Keratinocyte (primary cell): ENCODE results near the gene SAMD4A. TPM values are rescaled to one million over a fixed set of nuclear protein-coding genes. Genes with fewer than 3 reads are reported as not detected.

Experiments used
- DNase-seq: peaks from one replicate; pipeline ENCODE4 v3.0.0-alpha.2; 2011; ENCODE audit warnings: low read depth, missing footprints, low spot score
- FAIRE-seq: peaks from 2 replicates; lab custom pipeline; 2011; peaks lifted over from hg19 to GRCh38; lab: Jason Lieb, UNC
- H2AFZ ChIP-seq: 2 replicates; pipeline ENCODE4 v1.6.0; 2012; ENCODE audit warnings: low read length, control low read depth, inconsistent platforms; ENCODE audit not compliant: control insufficient read depth
- H3K27ac ChIP-seq: 2 replicates; pipeline ENCODE4 v1.5.1; 2011; ENCODE audit warnings: low read length; ENCODE audit not compliant: control insufficient read depth, insufficient read depth
- H3K27me3 ChIP-seq: 3 replicates; pipeline ENCODE4 v1.6.0; 2011; ENCODE audit warnings: low read length; ENCODE audit not compliant: control insufficient read depth, insufficient read depth; ENCODE audit errors: extremely low read depth
- H3K36me3 ChIP-seq, 2 experiments: 2 replicates in 1 of 2; 3 replicates in 1 of 2; pipeline ENCODE4 v1.5.1; 2011; ENCODE audit warnings: low read length in 2 of 2, mild to moderate bottlenecking in 1 of 2; ENCODE audit not compliant: control insufficient read depth in 2 of 2, insufficient read depth in 2 of 2; ENCODE audit errors: extremely low read depth in 1 of 2
- H3K4me1 ChIP-seq: 3 replicates; pipeline ENCODE4 v1.5.1; 2011; ENCODE audit warnings: low read length; ENCODE audit not compliant: control insufficient read depth, insufficient read depth; ENCODE audit errors: extremely low read depth
- H3K4me2 ChIP-seq: 3 replicates; pipeline ENCODE4 v1.6.0; 2011; ENCODE audit warnings: low read depth, low read length; ENCODE audit not compliant: control insufficient read depth, insufficient read depth; ENCODE audit errors: extremely low read depth
- H3K4me3 ChIP-seq, 3 experiments: fragments of 200-600 bp in 1 of 3; sonication (generic) in 1 of 3; 2 replicates in 2 of 3; 3 replicates in 1 of 3; pipeline ENCODE4 v1.5.1; 2011 to 2016; ENCODE audit warnings: low read length in 3 of 3, mild to moderate bottlenecking in 3 of 3, control low read depth in 2 of 3, inconsistent platforms in 1 of 3, low read depth in 1 of 3, mixed read lengths in 1 of 3, mixed run types in 1 of 3, moderate library complexity in 1 of 3; ENCODE audit not compliant: control insufficient read depth in 2 of 3, insufficient read depth in 2 of 3; ENCODE audit errors: extremely low read depth in 1 of 3
- H3K79me2 ChIP-seq: 2 replicates; pipeline ENCODE4 v1.6.0; 2012; ENCODE audit warnings: low read length; ENCODE audit not compliant: control insufficient read depth, insufficient read depth
- H3K9ac ChIP-seq: 3 replicates; pipeline ENCODE4 v1.6.0; 2011; ENCODE audit warnings: low read length; ENCODE audit not compliant: control insufficient read depth, insufficient read depth; ENCODE audit errors: extremely low read depth
- H3K9me1 ChIP-seq: 3 replicates; pipeline ENCODE4 v1.6.0; 2011; ENCODE audit warnings: low read length; ENCODE audit not compliant: control insufficient read depth, insufficient read depth; ENCODE audit errors: extremely low read depth
- H3K9me3 ChIP-seq: 2 replicates; pipeline ENCODE4 v1.5.1; 2012; ENCODE audit warnings: low read depth, low read length; ENCODE audit not compliant: control insufficient read depth
- H4K20me1 ChIP-seq: 3 replicates; pipeline ENCODE4 v1.6.0; 2011; ENCODE audit warnings: low read length; ENCODE audit not compliant: control insufficient read depth, insufficient read depth; ENCODE audit errors: extremely low read depth
- EZH2 ChIP-seq: IDR thresholded peaks from one replicate; pipeline ENCODE4 v1.6.1; 2012; ENCODE audit warnings: inconsistent platforms, mild to moderate bottlenecking, low read length, moderate library complexity
- dilution Hi-C: fragments of 300-500 bp; cut with MboI; formaldehyde crosslinking; loops from one replicate; pipeline ENCODE4 v1.7.0; 2020; ENCODE audit warnings: low sequenced_read_pairs; ENCODE audit not compliant: extremely low pct_ligation_motif_present
- polyA plus RNA-seq, 5 experiments: library from polyadenylated mRNA; depleted of rRNA in 3 of 5; stranded (reverse) in 3 of 5; stranded (forward) in 1 of 5; unstranded in 1 of 5; fragments of >200 nt; gene quantifications; 1 replicate in 1 of 5; 2 replicates in 3 of 5; 3 replicates in 1 of 5; pipeline versions ENCODE4 v1.2.1 to v1.2.3, GENCODE V29; 2011 to 2012; ENCODE audit warnings: missing spikeins in 2 of 5, low read depth in 1 of 5, low replicate concordance in 1 of 5
- TF ChIP-seq, protein P1 (sequence below), 3 experiments: IDR thresholded peaks in 1 of 3; conservative IDR thresholded peaks in 1 of 3; optimal IDR thresholded peaks in 1 of 3; 2 replicates in 2 of 3; 3 replicates in 1 of 3; pipeline versions ENCODE3 to v1.5.1; 2011; ENCODE audit warnings: low read length in 3 of 3, mild to moderate bottlenecking in 3 of 3, moderate library complexity in 2 of 3, control low read depth in 1 of 3, inconsistent platforms in 1 of 3; ENCODE audit not compliant: insufficient read depth in 2 of 3; ENCODE audit errors: extremely low read depth in 1 of 3

The SAMD4A gene
- polyA plus RNA-seq, 1 donor (not counting 4 experiments of a cell fraction or from before 2014, with no cell fraction given), result 16.2 TPM

DNA sequence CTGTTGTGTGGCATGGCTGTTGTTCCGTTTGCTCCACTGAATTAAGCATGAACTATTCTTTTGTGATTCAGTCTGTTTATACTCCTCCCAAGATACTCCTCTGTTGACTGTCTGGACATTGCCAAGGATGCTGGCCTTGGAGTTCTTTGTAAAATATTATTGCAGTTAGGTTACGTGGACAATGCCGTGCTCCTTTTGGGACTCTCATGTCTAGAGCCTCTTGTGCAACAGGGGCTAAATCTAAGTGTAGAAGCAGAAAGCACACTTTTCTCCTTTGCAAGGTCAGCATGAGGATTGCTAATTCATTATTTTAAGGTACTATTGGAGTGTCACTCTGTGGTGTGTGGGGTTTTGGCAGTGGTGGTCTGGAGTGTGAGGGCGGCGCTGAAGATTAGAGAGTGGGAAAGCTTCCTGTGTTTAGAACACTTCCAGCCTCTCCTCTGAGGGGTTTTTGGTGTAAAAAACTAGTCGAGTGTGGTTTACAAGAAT is 125.4 kb downstream of the SAMD4A start:
- dilution Hi-C loops, result no loop called here
- peaks cover 20% of the 10 kb centered on the region for H3K79me2 ChIP-seq

DNA sequence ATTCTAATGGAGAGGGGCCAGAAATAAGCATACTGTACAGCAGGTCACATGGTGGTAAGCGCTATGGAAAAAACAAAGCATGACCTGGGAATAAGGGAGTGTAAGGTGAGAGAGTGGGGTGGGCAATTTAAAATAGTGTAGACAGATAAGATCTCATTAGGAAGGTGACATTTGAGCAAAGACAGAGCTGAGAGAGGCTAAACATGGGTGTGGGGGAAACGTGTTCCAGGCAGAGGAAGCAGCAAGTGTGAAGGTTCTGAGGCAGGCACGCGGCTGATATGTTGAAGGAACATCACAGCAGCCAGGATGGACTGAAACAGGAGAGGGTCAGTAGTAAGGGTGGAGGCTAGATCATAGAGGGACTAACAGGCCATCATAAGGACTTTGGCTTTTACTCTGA is 126.8 kb downstream of the SAMD4A start:
- Histone ChIP-seq H3K4me3 (no peak overlapping the region), H3K27me3 (no peaks in the 10 kb centered on the region), H3K36me3 (no peaks in the 10 kb centered on the region), H3K9me1 (no peaks in the 10 kb centered on the region), H3K79me2 (peaks cover 15% of the 10 kb centered on the region), H3K4me2 (no peak overlapping the region), H3K4me1 (peaks cover 30% of the 10 kb centered on the region), H3K27ac (no peak overlapping the region), H3K9ac (no peak overlapping the region), H3K9me3 (no peaks in the 10 kb centered on the region), H4K20me1 (no peaks in the 10 kb centered on the region), H2AFZ (no peak overlapping the region)
- dilution Hi-C loops, result no loop called here
- no peak for FAIRE-seq
- TF ChIP-seq, protein P1, sequence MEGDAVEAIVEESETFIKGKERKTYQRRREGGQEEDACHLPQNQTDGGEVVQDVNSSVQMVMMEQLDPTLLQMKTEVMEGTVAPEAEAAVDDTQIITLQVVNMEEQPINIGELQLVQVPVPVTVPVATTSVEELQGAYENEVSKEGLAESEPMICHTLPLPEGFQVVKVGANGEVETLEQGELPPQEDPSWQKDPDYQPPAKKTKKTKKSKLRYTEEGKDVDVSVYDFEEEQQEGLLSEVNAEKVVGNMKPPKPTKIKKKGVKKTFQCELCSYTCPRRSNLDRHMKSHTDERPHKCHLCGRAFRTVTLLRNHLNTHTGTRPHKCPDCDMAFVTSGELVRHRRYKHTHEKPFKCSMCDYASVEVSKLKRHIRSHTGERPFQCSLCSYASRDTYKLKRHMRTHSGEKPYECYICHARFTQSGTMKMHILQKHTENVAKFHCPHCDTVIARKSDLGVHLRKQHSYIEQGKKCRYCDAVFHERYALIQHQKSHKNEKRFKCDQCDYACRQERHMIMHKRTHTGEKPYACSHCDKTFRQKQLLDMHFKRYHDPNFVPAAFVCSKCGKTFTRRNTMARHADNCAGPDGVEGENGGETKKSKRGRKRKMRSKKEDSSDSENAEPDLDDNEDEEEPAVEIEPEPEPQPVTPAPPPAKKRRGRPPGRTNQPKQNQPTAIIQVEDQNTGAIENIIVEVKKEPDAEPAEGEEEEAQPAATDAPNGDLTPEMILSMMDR (optimal IDR thresholded peaks at IDR 0.05 in 1 of 3, IDR thresholded peaks at IDR 0.05 in 1 of 3, conservative IDR thresholded peaks at IDR 0.05 in 1 of 3; ENCODE audit: extremely low read depth in 1 of 3, insufficient read depth in 2 of 3, low read length in 3 of 3), result no peak
- no peak for TF ChIP-seq EZH2
- no peak for DNase-seq

More for the DNA sequence above, 125.4 kb downstream of the SAMD4A start:
- H3K27me3 ChIP-seq, result no peaks in the 10 kb centered on the region
- no peak overlapping the region for H3K4me3 ChIP-seq
- no peaks in the 10 kb centered on the region for H4K20me1 ChIP-seq
- no peak for FAIRE-seq
- H3K36me3 ChIP-seq, result no peaks in the 10 kb centered on the region
- no peak for DNase-seq
- no peak overlapping the region for H3K4me2 ChIP-seq
- TF ChIP-seq EZH2, result no peak
- TF ChIP-seq, protein P1 (optimal IDR thresholded peaks at IDR 0.05 in 1 of 3, IDR thresholded peaks at IDR 0.05 in 1 of 3, conservative IDR thresholded peaks at IDR 0.05 in 1 of 3; ENCODE audit: extremely low read depth in 1 of 3, insufficient read depth in 2 of 3, low read length in 3 of 3), result no peak
- no peak overlapping the region for H2AFZ ChIP-seq
- H3K27ac ChIP-seq, result no peak overlapping the region
- no peak overlapping the region for H3K9ac ChIP-seq
- H3K9me1 ChIP-seq, result no peaks in the 10 kb centered on the region
- H3K9me3 ChIP-seq, result no peaks in the 10 kb centered on the region
- peaks cover 20% of the 10 kb centered on the region for H3K4me1 ChIP-seq
